ENCODE results near the gene ACTA2. TPM values are rescaled to one million over a fixed set of nuclear protein-coding genes. Genes with fewer than 3 reads are reported as not detected.

Gene ACTA2
- polyA plus RNA-seq, 1 of the 3 experiments (the other 2 are of a cell fraction): 130 TPM

DNA sequence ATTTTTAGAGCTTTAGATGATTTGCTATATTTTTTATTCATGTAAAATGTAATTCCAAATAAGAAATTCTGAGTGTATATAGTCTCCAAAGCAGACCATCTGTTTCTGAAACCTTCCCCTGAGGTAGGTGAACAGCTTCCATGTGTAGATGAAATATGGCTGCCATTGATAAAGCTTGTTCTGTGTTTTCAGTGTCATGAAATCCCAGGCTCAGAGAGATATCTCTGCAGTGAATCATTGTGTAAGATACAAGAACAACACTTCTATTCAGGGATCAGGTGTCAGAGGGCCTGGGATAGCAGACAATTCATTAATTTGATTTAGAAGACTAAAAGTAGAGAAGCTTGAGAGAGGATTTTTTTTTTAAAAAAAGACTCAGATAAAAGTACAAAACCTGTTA is 29.1 kb downstream of the ACTA2 start (continued):
- TF ChIP-seq EP300 (IDR thresholded peaks at IDR 0.05; ENCODE audit: borderline replicate concordance in 1 of 2, low read depth in 1 of 2, low read length in 1 of 2): no peak
- no peak for TF ChIP-seq CHD2 (IDR thresholded peaks at IDR 0.05; ENCODE audit: low read length, partially characterized antibody)
- TF ChIP-seq, protein P1, sequence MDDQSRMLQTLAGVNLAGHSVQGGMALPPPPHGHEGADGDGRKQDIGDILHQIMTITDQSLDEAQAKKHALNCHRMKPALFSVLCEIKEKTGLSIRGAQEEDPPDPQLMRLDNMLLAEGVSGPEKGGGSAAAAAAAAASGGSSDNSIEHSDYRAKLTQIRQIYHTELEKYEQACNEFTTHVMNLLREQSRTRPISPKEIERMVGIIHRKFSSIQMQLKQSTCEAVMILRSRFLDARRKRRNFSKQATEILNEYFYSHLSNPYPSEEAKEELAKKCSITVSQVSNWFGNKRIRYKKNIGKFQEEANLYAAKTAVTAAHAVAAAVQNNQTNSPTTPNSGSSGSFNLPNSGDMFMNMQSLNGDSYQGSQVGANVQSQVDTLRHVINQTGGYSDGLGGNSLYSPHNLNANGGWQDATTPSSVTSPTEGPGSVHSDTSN (IDR thresholded peaks at IDR 0.05): peak; percentile 18; the same call in 1 of the 2 replicates
- TF ChIP-seq MXI1 (IDR thresholded peaks at IDR 0.05; ENCODE audit: low read depth, low read length): no peak
- TF ChIP-seq FOXM1 (IDR thresholded peaks at IDR 0.05; ENCODE audit: low read depth): no peak

DNA sequence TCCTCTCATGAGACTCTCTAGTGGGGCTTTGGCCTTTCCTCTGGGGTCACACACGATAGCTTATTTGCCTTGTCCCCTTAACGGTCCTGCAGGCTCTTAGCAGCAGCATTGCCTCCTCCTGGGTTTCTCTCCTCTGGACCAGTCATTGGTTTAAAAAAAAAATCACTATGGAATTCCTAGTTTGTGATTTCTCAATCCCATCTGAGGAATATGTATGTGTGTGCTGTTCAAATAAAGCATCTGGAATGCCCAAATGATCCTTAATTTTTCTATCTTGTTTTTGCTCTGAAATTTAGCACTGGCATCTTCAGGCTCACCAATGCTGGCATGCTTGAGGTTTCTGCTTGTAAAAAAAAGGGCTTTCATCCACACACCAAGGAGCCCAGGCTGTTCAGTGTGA is 30.5 kb downstream of the ACTA2 start:
- POLR2A ChIA-PET: no interaction called here
- TF ChIP-seq JUND (IDR thresholded peaks at IDR 0.05) (no peak), POLR2AphosphoS5 (IDR thresholded peaks at IDR 0.05; ENCODE audit: low read depth, low read length) (no peak), NRF1 (IDR thresholded peaks at IDR 0.05; ENCODE audit: low read depth, low read length) (no peak), ELF1 (IDR thresholded peaks at IDR 0.05) (no peak), RCOR1 (IDR thresholded peaks at IDR 0.05; ENCODE audit: low read length) (no peak), TCF12 (IDR thresholded peaks at IDR 0.05) (no peak), FOXM1 (IDR thresholded peaks at IDR 0.05; ENCODE audit: low read depth) (no peak), NFIC (IDR thresholded peaks at IDR 0.05; ENCODE audit: borderline replicate concordance) (no peak), SIN3A (IDR thresholded peaks at IDR 0.05; ENCODE audit: borderline replicate concordance, low read depth, low read length) (no peak), FOSL2 (IDR thresholded peaks at IDR 0.05; ENCODE audit: borderline replicate concordance, low read depth) (no peak), RXRA (IDR thresholded peaks at IDR 0.05; ENCODE audit: borderline replicate concordance, low read depth) (no peak), CHD2 (IDR thresholded peaks at IDR 0.05; ENCODE audit: low read length, partially characterized antibody) (no peak), EZH2phosphoT487 (IDR thresholded peaks at IDR 0.05; ENCODE audit: borderline replicate concordance, low read depth) (no peak), RAD21 (IDR thresholded peaks at IDR 0.05; ENCODE audit: low read length) (no peak), MXI1 (IDR thresholded peaks at IDR 0.05; ENCODE audit: low read depth, low read length) (no peak)
- TF ChIP-seq, protein P2, sequence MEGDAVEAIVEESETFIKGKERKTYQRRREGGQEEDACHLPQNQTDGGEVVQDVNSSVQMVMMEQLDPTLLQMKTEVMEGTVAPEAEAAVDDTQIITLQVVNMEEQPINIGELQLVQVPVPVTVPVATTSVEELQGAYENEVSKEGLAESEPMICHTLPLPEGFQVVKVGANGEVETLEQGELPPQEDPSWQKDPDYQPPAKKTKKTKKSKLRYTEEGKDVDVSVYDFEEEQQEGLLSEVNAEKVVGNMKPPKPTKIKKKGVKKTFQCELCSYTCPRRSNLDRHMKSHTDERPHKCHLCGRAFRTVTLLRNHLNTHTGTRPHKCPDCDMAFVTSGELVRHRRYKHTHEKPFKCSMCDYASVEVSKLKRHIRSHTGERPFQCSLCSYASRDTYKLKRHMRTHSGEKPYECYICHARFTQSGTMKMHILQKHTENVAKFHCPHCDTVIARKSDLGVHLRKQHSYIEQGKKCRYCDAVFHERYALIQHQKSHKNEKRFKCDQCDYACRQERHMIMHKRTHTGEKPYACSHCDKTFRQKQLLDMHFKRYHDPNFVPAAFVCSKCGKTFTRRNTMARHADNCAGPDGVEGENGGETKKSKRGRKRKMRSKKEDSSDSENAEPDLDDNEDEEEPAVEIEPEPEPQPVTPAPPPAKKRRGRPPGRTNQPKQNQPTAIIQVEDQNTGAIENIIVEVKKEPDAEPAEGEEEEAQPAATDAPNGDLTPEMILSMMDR (IDR thresholded peaks at IDR 0.05): no peak
- TF ChIP-seq, protein P3, sequence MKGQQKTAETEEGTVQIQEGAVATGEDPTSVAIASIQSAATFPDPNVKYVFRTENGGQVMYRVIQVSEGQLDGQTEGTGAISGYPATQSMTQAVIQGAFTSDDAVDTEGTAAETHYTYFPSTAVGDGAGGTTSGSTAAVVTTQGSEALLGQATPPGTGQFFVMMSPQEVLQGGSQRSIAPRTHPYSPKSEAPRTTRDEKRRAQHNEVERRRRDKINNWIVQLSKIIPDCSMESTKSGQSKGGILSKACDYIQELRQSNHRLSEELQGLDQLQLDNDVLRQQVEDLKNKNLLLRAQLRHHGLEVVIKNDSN (IDR thresholded peaks at IDR 0.05; ENCODE audit: borderline replicate concordance, low read depth): no peak
- TF ChIP-seq, protein P1 (IDR thresholded peaks at IDR 0.05): no peak
- TF ChIP-seq, protein P4, sequence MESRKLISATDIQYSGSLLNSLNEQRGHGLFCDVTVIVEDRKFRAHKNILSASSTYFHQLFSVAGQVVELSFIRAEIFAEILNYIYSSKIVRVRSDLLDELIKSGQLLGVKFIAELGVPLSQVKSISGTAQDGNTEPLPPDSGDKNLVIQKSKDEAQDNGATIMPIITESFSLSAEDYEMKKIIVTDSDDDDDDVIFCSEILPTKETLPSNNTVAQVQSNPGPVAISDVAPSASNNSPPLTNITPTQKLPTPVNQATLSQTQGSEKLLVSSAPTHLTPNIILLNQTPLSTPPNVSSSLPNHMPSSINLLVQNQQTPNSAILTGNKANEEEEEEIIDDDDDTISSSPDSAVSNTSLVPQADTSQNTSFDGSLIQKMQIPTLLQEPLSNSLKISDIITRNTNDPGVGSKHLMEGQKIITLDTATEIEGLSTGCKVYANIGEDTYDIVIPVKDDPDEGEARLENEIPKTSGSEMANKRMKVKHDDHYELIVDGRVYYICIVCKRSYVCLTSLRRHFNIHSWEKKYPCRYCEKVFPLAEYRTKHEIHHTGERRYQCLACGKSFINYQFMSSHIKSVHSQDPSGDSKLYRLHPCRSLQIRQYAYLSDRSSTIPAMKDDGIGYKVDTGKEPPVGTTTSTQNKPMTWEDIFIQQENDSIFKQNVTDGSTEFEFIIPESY (IDR thresholded peaks at IDR 0.05; ENCODE audit: borderline replicate concordance, low read depth): no peak
- TF ChIP-seq, protein P5, sequence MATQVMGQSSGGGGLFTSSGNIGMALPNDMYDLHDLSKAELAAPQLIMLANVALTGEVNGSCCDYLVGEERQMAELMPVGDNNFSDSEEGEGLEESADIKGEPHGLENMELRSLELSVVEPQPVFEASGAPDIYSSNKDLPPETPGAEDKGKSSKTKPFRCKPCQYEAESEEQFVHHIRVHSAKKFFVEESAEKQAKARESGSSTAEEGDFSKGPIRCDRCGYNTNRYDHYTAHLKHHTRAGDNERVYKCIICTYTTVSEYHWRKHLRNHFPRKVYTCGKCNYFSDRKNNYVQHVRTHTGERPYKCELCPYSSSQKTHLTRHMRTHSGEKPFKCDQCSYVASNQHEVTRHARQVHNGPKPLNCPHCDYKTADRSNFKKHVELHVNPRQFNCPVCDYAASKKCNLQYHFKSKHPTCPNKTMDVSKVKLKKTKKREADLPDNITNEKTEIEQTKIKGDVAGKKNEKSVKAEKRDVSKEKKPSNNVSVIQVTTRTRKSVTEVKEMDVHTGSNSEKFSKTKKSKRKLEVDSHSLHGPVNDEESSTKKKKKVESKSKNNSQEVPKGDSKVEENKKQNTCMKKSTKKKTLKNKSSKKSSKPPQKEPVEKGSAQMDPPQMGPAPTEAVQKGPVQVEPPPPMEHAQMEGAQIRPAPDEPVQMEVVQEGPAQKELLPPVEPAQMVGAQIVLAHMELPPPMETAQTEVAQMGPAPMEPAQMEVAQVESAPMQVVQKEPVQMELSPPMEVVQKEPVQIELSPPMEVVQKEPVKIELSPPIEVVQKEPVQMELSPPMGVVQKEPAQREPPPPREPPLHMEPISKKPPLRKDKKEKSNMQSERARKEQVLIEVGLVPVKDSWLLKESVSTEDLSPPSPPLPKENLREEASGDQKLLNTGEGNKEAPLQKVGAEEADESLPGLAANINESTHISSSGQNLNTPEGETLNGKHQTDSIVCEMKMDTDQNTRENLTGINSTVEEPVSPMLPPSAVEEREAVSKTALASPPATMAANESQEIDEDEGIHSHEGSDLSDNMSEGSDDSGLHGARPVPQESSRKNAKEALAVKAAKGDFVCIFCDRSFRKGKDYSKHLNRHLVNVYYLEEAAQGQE (IDR thresholded peaks at IDR 0.05; ENCODE audit: low read depth, low read length): no peak
- Histone ChIP-seq H3K27ac (ENCODE audit: low read depth in 2 of 2, low read length in 1 of 2) (no peak overlapping the region; a peak in 1 of 4 replicates), H3K79me2 (ENCODE audit: insufficient read depth) (no peaks in the 10 kb centered on the region), H3K4me3 (ENCODE audit: low read depth in 2 of 2, low read length in 1 of 2) (no peak overlapping the region), H3F3A (replicated peaks; ENCODE audit: insufficient read depth) (peaks cover 10% of the 10 kb centered on the region), H3K9ac (no peak overlapping the region), H3K9me2 (no peaks in the 10 kb centered on the region), H3K4me2 (no peak overlapping the region), H2AFZ (ENCODE audit: low read depth) (no peak overlapping the region), H3K36me3 (replicated peaks in 1 of 2; ENCODE audit: control insufficient read depth in 1 of 2, insufficient read depth in 2 of 2, low read length in 1 of 2) (peaks cover 25 to 37% of the 10 kb centered on the region in 2 experiments), H3K9me3 (no peaks in the 10 kb centered on the region), H3K27me3 (ENCODE audit: insufficient read depth) (no peaks in the 10 kb centered on the region), H3K4me1 (ENCODE audit: control insufficient read depth in 1 of 2, insufficient read depth in 2 of 2, low read depth in 1 of 2, low read length in 1 of 2) (peaks cover 18 to 22% of the 10 kb centered on the region in 2 experiments; a peak in 3 of 4 replicates), H4K20me1 (ENCODE audit: insufficient read depth) (no peaks in the 10 kb centered on the region)
- CTCF ChIA-PET: interaction anchor here (1.7 to 7.8 kb wide), 3 partner anchors 11 to 86 kb away, joined by 4 to 55 read pairs (median 24); no protein-coding TSS in a partner anchor
- no peak for DNase-seq
- 66% methylated on average over 2 of the region's 2 CpGs for WGBS (ENCODE audit: low lambda C conversion rate)

Measured in SK-N-SH (cell line).